GM12874 (cell line): Measurements from ENCODE around the gene THOP1.

Experiments used
- CTCF ChIP-seq: IDR thresholded peaks from 2 replicates; pipeline ENCODE4 v1.5.1; 2011; ENCODE audit warnings: low read depth, mild to moderate bottlenecking, control low read depth, low read length, moderate library complexity; ENCODE audit not compliant: insufficient read depth

Gene THOP1

DNA sequence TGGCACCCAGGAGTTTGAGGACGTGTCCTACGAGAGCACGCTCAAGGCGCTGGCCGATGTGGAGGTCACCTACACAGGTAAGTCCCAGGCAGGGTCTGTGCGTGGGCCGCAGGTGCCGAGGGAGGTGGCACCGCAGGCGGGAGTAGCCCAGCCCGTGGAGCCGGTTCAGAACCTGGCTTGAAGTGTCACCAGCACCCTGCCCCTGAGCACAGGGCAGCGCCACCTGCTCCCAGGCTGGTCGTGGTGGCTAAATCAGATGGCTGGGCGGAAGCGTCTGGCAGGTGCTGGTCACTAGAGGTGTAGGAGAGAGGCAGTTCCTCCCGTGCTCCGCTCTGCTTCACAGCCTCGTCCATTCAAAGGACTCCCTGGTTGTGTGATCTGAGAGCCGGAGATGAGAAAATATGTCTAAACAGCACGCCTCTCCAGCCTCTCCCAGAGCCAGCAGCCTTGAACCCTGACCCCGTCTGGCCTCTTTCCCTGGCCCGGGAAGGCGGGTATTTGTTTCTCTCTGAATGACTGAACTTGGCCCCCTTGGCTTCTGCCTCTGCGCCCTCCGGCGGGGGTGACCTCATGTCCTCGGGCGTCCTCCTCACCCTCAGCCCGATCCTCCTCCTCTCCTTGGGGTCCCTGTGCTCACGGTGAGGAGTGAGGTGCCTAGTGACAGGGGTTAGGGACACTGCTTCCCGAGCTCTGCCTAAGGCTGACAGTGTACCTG lies 5.4 kb downstream of the THOP1 start:
- TF ChIP-seq CTCF: no peak

DNA sequence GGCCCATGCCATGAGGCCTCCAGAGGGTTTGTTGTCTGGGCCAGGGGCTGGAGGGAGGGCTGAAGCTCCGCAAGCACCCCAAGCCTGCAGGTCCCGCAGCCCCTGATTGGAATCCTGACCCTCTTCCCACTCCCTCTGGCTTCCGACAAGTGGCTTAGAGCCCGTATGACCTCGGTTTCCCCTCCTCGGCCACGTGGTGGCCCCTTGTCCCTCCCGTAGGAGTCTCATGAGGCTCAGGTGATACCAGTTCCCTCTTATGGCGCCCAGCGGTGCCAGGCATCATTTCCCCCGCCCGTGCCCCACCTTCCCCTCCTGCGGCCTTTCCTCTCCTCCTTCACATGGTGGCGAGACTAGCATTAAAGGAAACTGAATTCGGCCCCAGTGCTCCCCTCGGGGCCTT lies 6.1 kb downstream of the THOP1 start:
- no peak for TF ChIP-seq CTCF

- no peak for TF ChIP-seq CTCF
Observed at GRCh38 chr19:2791876-2792275, 6.6 kb downstream of the THOP1 start.

GRCh38 chr19:2793126-2793525 lies 7.8 kb downstream of the THOP1 start:
- no peak for TF ChIP-seq CTCF

GRCh38 chr19:2793577-2793976 lies 8.3 kb downstream of the THOP1 start:
- no peak for TF ChIP-seq CTCF

- no peak for TF ChIP-seq CTCF
Observed at GRCh38 chr19:2795827-2796658, 10.7 kb downstream of the THOP1 start.

- TF ChIP-seq CTCF: no peak
Observed at GRCh38 chr19:2796659-2797266, 11.5 kb downstream of the THOP1 start.
